HG03469 (cell line): ENCODE data around the gene TEKT2.

Experiments used
- ATAC-seq: cut with Tn5 transposase; IDR thresholded peaks from one replicate; pipeline ENCODE4 v1.9.1; 2021; ENCODE audit warnings: mild to moderate bottlenecking, moderate library complexity, moderate number of reproducible peaks; ENCODE audit not compliant: unreplicated experiment

The TEKT2 gene

GRCh38 chr1:36101546-36101945 lies 17.7 kb downstream of the TEKT2 start:
- ATAC-seq = no peak

- no peak for ATAC-seq
Measured at GRCh38 chr1:36106269-36106668, 22.4 kb downstream of the TEKT2 start.

- ATAC-seq = no peak
Measured at GRCh38 chr1:36107394-36107793, 23.5 kb downstream of the TEKT2 start.

- no peak for ATAC-seq
Measured at GRCh38 chr1:36108314-36108713, 24.4 kb downstream of the TEKT2 start.

- ATAC-seq = no peak
Measured at GRCh38 chr1:36109041-36109679, 25.3 kb downstream of the TEKT2 start.

- ATAC-seq = no peak
Measured at GRCh38 chr1:36111151-36111550, 27.3 kb downstream of the TEKT2 start.

- ATAC-seq = no peak
Measured at GRCh38 chr1:36112823-36113222, 28.9 kb downstream of the TEKT2 start.

GRCh38 chr1:36114371-36114770 lies 30.5 kb downstream of the TEKT2 start:
- no peak for ATAC-seq

- no peak for ATAC-seq
Measured at GRCh38 chr1:36115200-36115669, 31.3 kb downstream of the TEKT2 start.

GRCh38 chr1:36115931-36116330 lies 32.0 kb downstream of the TEKT2 start:
- ATAC-seq = no peak

- no peak for ATAC-seq
Measured at GRCh38 chr1:36116901-36117300, 33.0 kb downstream of the TEKT2 start.

- ATAC-seq = no peak
Measured at GRCh38 chr1:36118447-36119204, 34.7 kb downstream of the TEKT2 start.

GRCh38 chr1:36119456-36119855 lies 35.6 kb downstream of the TEKT2 start:
- ATAC-seq = no peak

GRCh38 chr1:36122062-36123030 lies 38.5 kb downstream of the TEKT2 start:
- ATAC-seq = no peak

- ATAC-seq = no peak
Measured at GRCh38 chr1:36123356-36123755, 39.5 kb downstream of the TEKT2 start.

GRCh38 chr1:36124404-36125128 lies 40.7 kb downstream of the TEKT2 start:
- ATAC-seq = no peak

GRCh38 chr1:36125129-36125991 lies 41.5 kb downstream of the TEKT2 start, which contains the start of gene COL8A2:
Gene COL8A2 (minus strand): TSS chr1:36125222. CDS start chr1:36100242, 24,980 bp downstream.
- no peak for ATAC-seq

GRCh38 chr1:36126005-36126716 lies 42.3 kb downstream of the TEKT2 start:
- no peak for ATAC-seq
